K562 (cell line): ENCODE measurements around the gene ABCC6. TPM values are rescaled to one million over a fixed set of nuclear protein-coding genes. Genes with fewer than 3 reads are reported as not detected.
"Not testable (repeated sequence)": the region's sequence is repeated elsewhere in the genome, so short reads cannot be mapped to it uniquely, and the experiment has no call there.

Source experiments
- ATAC-seq: fragments of 200-7000 bp; cut with Tn5 transposase; 3 replicates; pipeline ENCODE4 v1.9.1; 2020; ENCODE audit warnings: moderate library complexity
- BruUV-seq: library from RNA; stranded (reverse); fragments of 400-500 nt; replicated peaks from 2 replicates; lab custom pipeline; 2021; lab: Mats Ljungman, UMichigan
- CTCF ChIA-PET: fragments of 300-600 bp; formaldehyde crosslinking; extraction: SDS; loops from one replicate; lab custom pipeline; 2021; ENCODE audit warnings: low intra/inter-chr PET ratio; lab: Yijun Ruan, JAX
- POLR2A ChIA-PET: fragments of 300-600, 350-650 bp; sonication (Branson Sonifier 250); formaldehyde crosslinking; extraction: SDS; loops from one replicate; lab custom pipeline; 2021; ENCODE audit warnings: antibody characterized with exemption, inconsistent platforms; lab: Yijun Ruan, JAX
- DNase-seq, 4 experiments: peaks; one replicate each; pipeline versions ENCODE4 v3.0.0 to v3.0.0-alpha.2; 2011 to 2018; ENCODE audit warnings: low spot score in 3 of 4, mixed read lengths in 3 of 4; ENCODE audit errors: extremely low read depth in 1 of 4
- FAIRE-seq: peaks from 2 replicates; lab custom pipeline; 2011; peaks lifted over from hg19 to GRCh38; lab: Jason Lieb, UNC
- H2AFZ ChIP-seq: 2 replicates; pipeline ENCODE4 v1.6.0; 2011; ENCODE audit warnings: low read depth, low read length, control low read depth, inconsistent platforms
- H3K27ac ChIP-seq: fragments of 200-600 bp; 3 replicates; pipeline ENCODE4 v1.8.0; 2011; ENCODE audit warnings: low read depth, mild to moderate bottlenecking, control low read depth, inconsistent platforms, low read length, moderate library complexity, mixed read lengths; ENCODE audit errors: extremely low read depth
- H3K27me3 ChIP-seq, 2 experiments: fragments of 300-600 bp in 1 of 2; 2 replicates in 1 of 2; 3 replicates in 1 of 2; pipeline versions ENCODE4 v1.6.0 to v1.8.0; 2011; ENCODE audit warnings: inconsistent platforms in 2 of 2, low read length in 2 of 2, mild to moderate bottlenecking in 1 of 2, mixed read lengths in 1 of 2, moderate library complexity in 1 of 2; ENCODE audit not compliant: control insufficient read depth in 2 of 2, insufficient read depth in 2 of 2
- H3K36me3 ChIP-seq: fragments of 300-600 bp; 3 replicates; pipeline ENCODE4 v1.8.0; 2011; ENCODE audit warnings: mild to moderate bottlenecking, low read length, inconsistent platforms; ENCODE audit not compliant: control insufficient read depth, insufficient read depth
- H3K4me1 ChIP-seq, 2 experiments: fragments of 200-600 bp in 1 of 2; replicated peaks in 1 of 2; 2 replicates in 1 of 2; 3 replicates in 1 of 2; pipeline versions ENCODE4 v1.5.1 to v1.8.0; 2011; ENCODE audit warnings: inconsistent platforms in 2 of 2, low read length in 2 of 2, mild to moderate bottlenecking in 1 of 2, mixed read lengths in 1 of 2, moderate library complexity in 1 of 2; ENCODE audit not compliant: control insufficient read depth in 2 of 2, insufficient read depth in 2 of 2
- H3K4me2 ChIP-seq: 2 replicates; pipeline ENCODE4 v1.6.1; 2011; ENCODE audit warnings: low read length, control low read depth, inconsistent platforms, mixed read lengths; ENCODE audit not compliant: insufficient read depth
- H3K4me3 ChIP-seq: fragments of 200-600 bp; sonication (generic), shearing (Covaris generic); 2 replicates; pipeline ENCODE4 v1.5.1; 2016; ENCODE audit warnings: control low read depth, inconsistent platforms
- H3K79me2 ChIP-seq: fragments of 200-600 bp; 3 replicates; pipeline ENCODE4 v1.8.0; 2011; ENCODE audit warnings: low read length, inconsistent platforms; ENCODE audit not compliant: control insufficient read depth, insufficient read depth
- H3K9ac ChIP-seq, 2 experiments: 2 replicates each; pipeline versions ENCODE4 v1.6.0 to v1.6.1; 2011; ENCODE audit warnings: low read depth in 2 of 2, low read length in 2 of 2, control low read depth in 1 of 2, inconsistent platforms in 1 of 2, mild to moderate bottlenecking in 1 of 2, mixed read lengths in 1 of 2; ENCODE audit not compliant: insufficient read depth in 1 of 2
- H3K9me1 ChIP-seq: one replicate; pipeline ENCODE4 v1.6.0; 2011; ENCODE audit warnings: inconsistent platforms, mild to moderate bottlenecking, low read length, moderate library complexity; ENCODE audit not compliant: control insufficient read depth, insufficient read depth
- H3K9me3 ChIP-seq: replicated peaks from 2 replicates; pipeline ENCODE4 v1.5.1; 2011; ENCODE audit warnings: low read depth, low read length, inconsistent platforms; ENCODE audit not compliant: control insufficient read depth, insufficient read depth
- H4K20me1 ChIP-seq: replicated peaks from 2 replicates; pipeline ENCODE4 v1.6.1; 2011; ENCODE audit warnings: low read length, inconsistent platforms, mixed read lengths; ENCODE audit not compliant: control insufficient read depth, insufficient read depth
- RBM22 ChIP-seq: fragments of 200-400 bp; formaldehyde crosslinking; IDR thresholded peaks from 2 replicates; pipeline ENCODE4 v1.6.1; 2018; ENCODE audit warnings: low read length, low read depth; ENCODE audit not compliant: poor library complexity, severe bottlenecking
- ZBTB33 ChIP-seq: sonication (generic); formaldehyde crosslinking; IDR thresholded peaks from 2 replicates; pipeline ENCODE4 v1.8.1; 2023; ENCODE audit warnings: mild to moderate bottlenecking, missing genetic modification reagents
- WGBS: fragments of 100-300 bp; shearing (Covaris generic); methylation state at CpG from one replicate; pipeline ENCODE4 v1.1.6; 2016; ENCODE audit warnings: low coverage, mixed read lengths; ENCODE audit not compliant: insufficient coverage; ENCODE audit errors: missing lambda C conversion rate; 5-methylcytosine and 5-hydroxymethylcytosine counted together
- in situ Hi-C: fragments of 300-500 bp; cut with MboI; formaldehyde crosslinking; loops from 4 replicates; pipeline ENCODE4 v1.15.0; 2018; ENCODE audit warnings: inconsistent platforms, mixed read lengths
- intact Hi-C: fragments of 100-400 bp; cut with micrococcal nuclease; formaldehyde crosslinking; loops from 2 replicates; pipeline ENCODE4 v1.14.2; 2022
- polyA plus RNA-seq, 8 experiments: library from polyadenylated mRNA; depleted of rRNA in 4 of 8; stranded (reverse) in 5 of 8; unstranded in 3 of 8; fragments of >200 nt; fragmentation: Nextera tagmentation in 2 of 8; fragmentation: Illumina TruSeq in 1 of 8; extraction: Ambion mirVana in 2 of 8; extraction: Trizol in 1 of 8; gene quantifications; 2 replicates each; pipeline versions ENCODE4 v1.2.1 to v1.2.3, GENCODE V29; 2011 to 2014; ENCODE audit warnings: inconsistent platforms in 1 of 8, missing spikeins in 1 of 8
- total RNA-seq, 7 experiments: library from RNA; depleted of rRNA in 6 of 7; stranded (reverse); fragments of >200 nt in 6 of 7; fragmentation: Illumina TruSeq in 2 of 7; extraction: Trizol in 2 of 7; gene quantifications; 2 replicates each; pipeline versions ENCODE4 v1.2.1 to v1.2.3, GENCODE V29; 2011 to 2021; ENCODE audit warnings: low replicate concordance in 1 of 7

The ABCC6 gene
- total and polyA plus RNA-seq, 9 of the 15 experiments (the other 6 are each of a cell fraction or from before 2014, with no cell fraction given), result 0.03 to 0.46 (median 0.07) TPM; not detected in 4

- H3K9ac ChIP-seq, BruUV-seq, H4K20me1 ChIP-seq, H3K4me3 ChIP-seq, H3K9me3 ChIP-seq, intact Hi-C loops, H3K4me2 ChIP-seq, H2AFZ ChIP-seq, H3K9me1 ChIP-seq, DNase-seq, H3K27me3 ChIP-seq, FAIRE-seq, H3K79me2 ChIP-seq, H3K4me1 ChIP-seq, CTCF ChIA-PET, ATAC-seq, in situ Hi-C loops, H3K27ac ChIP-seq: not testable (repeated sequence)
- WGBS, result 100% methylated on average over 10 of the region's 21 CpGs
- POLR2A ChIA-PET, result interaction anchor here (0.6 to 1.5 kb wide), 3 partner anchors 8 to 12 kb away, joined by 4 to 5 read pairs (median 4); no protein-coding TSS in a partner anchor
- H3K36me3 ChIP-seq, result peaks cover 60% of the 10 kb centered on the region
- TF ChIP-seq ZBTB33 (CRISPR knock-in tag) (peak; percentile 46; the same call in 1 of the 2 replicates), RBM22 (peak; percentile 57)
These were observed 118.5 kb downstream of the ABCC6 start for GRCh38 chr16:16104804-16105141.
